AG10803 (cell line): ENCODE data around the gene RPTOR.

ENCODE experiments used
- DNase-seq: peaks from one replicate; pipeline ENCODE4 v3.0.0; 2010; ENCODE audit warnings: low read depth
- H3K4me3 ChIP-seq: 2 replicates; pipeline ENCODE4 v1.5.1; 2011; ENCODE audit warnings: mild to moderate bottlenecking, low read length, control low read depth
- CTCF ChIP-seq: conservative IDR thresholded peaks from 2 replicates; pipeline ENCODE4 v1.5.1; 2011; ENCODE audit warnings: mild to moderate bottlenecking, low read length, control low read depth, inconsistent platforms

The RPTOR gene

GRCh38 chr17:80780381-80781198 lies 236.0 kb downstream of the RPTOR start:
- DNase-seq, result no peak
- H3K4me3 ChIP-seq, result no peak overlapping the region
- TF ChIP-seq CTCF, result no peak

- DNase-seq, result no peak
- no peak for TF ChIP-seq CTCF
- no peak overlapping the region for H3K4me3 ChIP-seq
These were observed 236.6 kb downstream of the RPTOR start for GRCh38 chr17:80781211-80781610.

- no peak overlapping the region for H3K4me3 ChIP-seq
- DNase-seq, result no peak
- TF ChIP-seq CTCF, result no peak
These were observed 237.2 kb downstream of the RPTOR start for GRCh38 chr17:80781807-80782277.

- no peak for TF ChIP-seq CTCF
- no peak overlapping the region for H3K4me3 ChIP-seq
- DNase-seq, result peak; percentile 44
These were observed 238.1 kb downstream of the RPTOR start for GRCh38 chr17:80782536-80783427.

- no peak overlapping the region for H3K4me3 ChIP-seq
- TF ChIP-seq CTCF, result no peak
- peak; percentile 27 for DNase-seq
These were observed 238.8 kb downstream of the RPTOR start for GRCh38 chr17:80783486-80783885.

DNA sequence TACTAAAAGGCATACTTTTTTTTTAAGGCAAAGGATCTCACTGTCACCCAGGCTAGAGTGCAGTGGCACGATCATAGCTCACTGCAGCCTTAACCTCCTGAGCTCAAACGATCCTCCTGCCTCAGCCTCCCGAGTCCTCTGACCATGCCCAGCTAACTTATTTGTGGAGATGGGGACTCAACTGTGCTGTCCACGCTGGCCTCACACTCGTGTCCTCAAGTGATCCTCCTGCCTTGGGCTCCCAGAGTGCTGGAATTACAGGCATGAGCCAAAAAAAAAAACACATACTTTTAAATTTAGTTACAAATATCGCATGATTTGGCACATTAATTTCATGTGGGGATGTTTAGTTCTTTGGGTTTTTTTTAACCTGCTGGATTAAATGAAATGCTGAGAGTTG lies 239.3 kb downstream of the RPTOR start:
- peak; percentile 58 for DNase-seq
- H3K4me3 ChIP-seq, result no peak overlapping the region
- no peak for TF ChIP-seq CTCF
